GM19395 (cell line): ENCODE results near the gene RGMA.
"Not testable (repeated sequence)": the region's sequence is repeated elsewhere in the genome, so short reads cannot be mapped to it uniquely, and the experiment has no call there.

ENCODE experiments used
- ATAC-seq: cut with Tn5 transposase; IDR thresholded peaks from one replicate; pipeline ENCODE4 v1.9.1; 2021; ENCODE audit warnings: mild to moderate bottlenecking, moderate library complexity; ENCODE audit not compliant: unreplicated experiment

The RGMA gene

GRCh38 chr15:93035953-93036810, 52.8 kb downstream of the RGMA start:
- ATAC-seq = peak; percentile 84

GRCh38 chr15:93035092-93035915, 53.7 kb downstream of the RGMA start:
- peak; percentile 23 for ATAC-seq

- ATAC-seq = no peak
Observed at GRCh38 chr15:93034512-93034911, 54.5 kb downstream of the RGMA start.

GRCh38 chr15:93033434-93034045, 55.5 kb downstream of the RGMA start:
- no peak for ATAC-seq

GRCh38 chr15:93032515-93033206, 56.4 kb downstream of the RGMA start:
- not testable (repeated sequence) for ATAC-seq

GRCh38 chr15:93031557-93032384, 57.2 kb downstream of the RGMA start:
- ATAC-seq = not testable (repeated sequence)

- ATAC-seq = no peak
Observed at GRCh38 chr15:93031103-93031464, 57.9 kb downstream of the RGMA start.

- ATAC-seq = peak; percentile 89
Observed at GRCh38 chr15:93030430-93031102, 58.4 kb downstream of the RGMA start.

GRCh38 chr15:93029836-93030429, 59.1 kb downstream of the RGMA start:
- ATAC-seq = no peak

- no peak for ATAC-seq
Observed at GRCh38 chr15:93029214-93029835, 59.7 kb downstream of the RGMA start.

GRCh38 chr15:93028632-93029213, 60.3 kb downstream of the RGMA start:
- ATAC-seq = no peak

- ATAC-seq = no peak
Observed at GRCh38 chr15:93028111-93028631, 60.8 kb downstream of the RGMA start.

GRCh38 chr15:93027413-93027812, 61.6 kb downstream of the RGMA start:
- ATAC-seq = no peak

GRCh38 chr15:93026380-93026817, 62.6 kb downstream of the RGMA start:
- ATAC-seq = no peak

- no peak for ATAC-seq
Observed at GRCh38 chr15:93025625-93025982, 63.4 kb downstream of the RGMA start.

GRCh38 chr15:93024716-93025624, 64.0 kb downstream of the RGMA start:
- no peak for ATAC-seq

GRCh38 chr15:93024293-93024692, 64.7 kb downstream of the RGMA start:
- ATAC-seq = no peak
